OCI-LY7 (cell line): ENCODE results near the gene TPST1. TPM values are rescaled to one million over a fixed set of nuclear protein-coding genes. Genes with fewer than 3 reads are reported as not detected.

ENCODE experiments used
- BruUV-seq: library from RNA; stranded (reverse); fragments of 400-500 nt; replicated peaks from 2 replicates; lab custom pipeline; 2021; lab: Mats Ljungman, UMichigan
- CTCF ChIA-PET: fragments of 300-600 bp; sonication (Branson Sonifier 250); formaldehyde crosslinking; loops from one replicate; lab custom pipeline; 2022; ENCODE audit warnings: antibody characterized with exemption; ENCODE audit not compliant: unreplicated experiment; lab: Charles Lee
- POLR2A ChIA-PET: fragments of 300-600 bp; sonication (Branson Sonifier 250); formaldehyde crosslinking; loops from one replicate; lab custom pipeline; 2022; ENCODE audit warnings: antibody characterized with exemption; lab: Charles Lee
- DNase-seq: peaks from one replicate; pipeline ENCODE4 v3.0.0-alpha.2; 2015; ENCODE audit warnings: low spot score
- H2AFZ ChIP-seq: fragments of 200-600 bp; sonication (generic), shearing (Covaris generic); 2 replicates; pipeline ENCODE4 v1.6.1; 2014; ENCODE audit warnings: mild to moderate bottlenecking, antibody characterized with exemption, low read length, moderate library complexity
- H3K27ac ChIP-seq: fragments of 200-600 bp; sonication (generic); 2 replicates; pipeline ENCODE4 v1.5.1; 2014; ENCODE audit warnings: mixed run types, low read depth, mild to moderate bottlenecking, moderate library complexity, low read length, inconsistent platforms; ENCODE audit not compliant: poor library complexity, severe bottlenecking
- H3K36me3 ChIP-seq: fragments of 200-600 bp; sonication (generic); 2 replicates; pipeline ENCODE4 v1.6.1; 2014; ENCODE audit warnings: mild to moderate bottlenecking, antibody characterized with exemption, low read length, moderate library complexity, mixed read lengths; ENCODE audit not compliant: insufficient read depth
- H3K4me1 ChIP-seq: fragments of 200-600 bp; sonication (generic); 2 replicates; pipeline ENCODE4 v1.5.1; 2014; ENCODE audit warnings: mild to moderate bottlenecking, low read length; ENCODE audit not compliant: insufficient read depth, poor library complexity, severe bottlenecking
- H3K4me2 ChIP-seq: fragments of 200-600 bp; sonication (generic); 2 replicates; pipeline ENCODE4 v1.6.1; 2014; ENCODE audit warnings: mild to moderate bottlenecking, low read length
- H3K4me3 ChIP-seq: fragments of 200-600 bp; sonication (generic); 2 replicates; pipeline ENCODE4 v1.5.1; 2014; ENCODE audit warnings: mild to moderate bottlenecking, low read depth, low read length; ENCODE audit not compliant: poor library complexity, severe bottlenecking
- H3K79me2 ChIP-seq: fragments of 200-600 bp; sonication (generic); 2 replicates; pipeline ENCODE4 v1.6.1; 2016; ENCODE audit warnings: low read depth, mild to moderate bottlenecking, low read length, moderate library complexity, mixed read lengths; ENCODE audit not compliant: insufficient read depth
- H3K9me2 ChIP-seq: fragments of 200-600 bp; sonication (generic); 2 replicates; pipeline ENCODE4 v1.6.1; 2016; ENCODE audit warnings: mild to moderate bottlenecking, low read length, mixed read lengths; ENCODE audit not compliant: insufficient read depth
- H3K9me3 ChIP-seq: fragments of 200-600 bp; sonication (generic); 2 replicates; pipeline ENCODE4 v1.6.1; 2014; ENCODE audit warnings: mild to moderate bottlenecking, mixed run types, low read length, mixed read lengths
- H4K20me1 ChIP-seq: fragments of 200-600 bp; sonication (generic); 2 replicates; pipeline ENCODE4 v1.6.1; 2014; ENCODE audit warnings: mild to moderate bottlenecking, antibody characterized with exemption, low read length, moderate library complexity, mixed read lengths; ENCODE audit not compliant: insufficient read depth
- EZH2phosphoT487 ChIP-seq: fragments of 200-600 bp; sonication (generic); IDR thresholded peaks from 2 replicates; pipeline ENCODE4 v1.6.1; 2018; ENCODE audit warnings: low read depth, borderline replicate concordance, mild to moderate bottlenecking, mixed run types, antibody characterized with exemption, low read length, moderate library complexity, mixed read lengths
- intact Hi-C: fragments of 100-400 bp; cut with micrococcal nuclease; formaldehyde crosslinking; loops from one replicate; pipeline ENCODE4 v1.10.0; 2022; ENCODE audit not compliant: unreplicated experiment
- total RNA-seq, 2 experiments: library from RNA; depleted of rRNA in 1 of 2; stranded (reverse); fragments of >200 nt in 1 of 2; shearing (Covaris generic) in 1 of 2; gene quantifications; 2 replicates each; pipeline ENCODE4 v1.2.3, GENCODE V29; 2014 to 2022
- TF ChIP-seq, protein P1 (sequence below): fragments of 200-600 bp; sonication (generic); conservative IDR thresholded peaks from 2 replicates; pipeline ENCODE4 v1.5.1; 2014; ENCODE audit warnings: mild to moderate bottlenecking, antibody characterized with exemption, low read length, moderate library complexity, mixed read lengths

The TPST1 gene
- total RNA-seq, 2 experiments from 2014 or later: 3.5 to 6.6 TPM

DNA sequence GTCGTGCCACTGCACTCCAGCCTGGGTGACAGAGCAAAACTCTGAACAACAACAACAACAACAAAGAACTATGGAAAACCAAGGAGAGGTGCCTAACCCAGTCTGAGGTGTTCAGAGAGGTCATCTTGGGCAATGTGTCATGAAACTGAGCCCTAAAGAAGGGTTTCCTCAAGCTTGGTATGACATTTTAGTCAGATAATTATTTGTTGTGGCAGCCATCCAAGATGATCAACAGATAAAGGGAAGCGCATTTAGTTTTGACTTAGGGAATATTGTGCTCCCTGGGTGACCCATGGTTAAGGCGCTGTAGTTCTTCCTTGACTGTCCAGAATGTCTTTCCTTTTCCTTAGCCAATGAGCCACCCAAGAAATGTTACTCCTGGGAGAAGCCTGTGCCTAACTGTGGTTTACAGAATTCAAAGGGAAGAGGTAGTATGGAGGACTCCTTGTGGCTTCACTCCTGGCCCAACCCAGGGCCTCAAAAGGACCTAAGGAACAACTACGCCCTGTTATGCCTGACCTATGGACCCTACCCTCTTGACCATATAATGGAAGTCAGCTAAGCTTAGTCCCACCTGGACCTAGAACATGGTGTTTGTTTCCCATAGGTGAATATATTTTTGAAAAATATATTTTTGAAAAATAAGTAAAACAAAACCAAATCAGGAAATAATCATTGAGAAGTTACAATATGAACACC, 42.4 kb downstream of the TPST1 start:
- POLR2A ChIA-PET: interaction anchor here (0.6 to 0.8 kb wide), 2 partner anchors 11 to 13 kb away, joined by 4 to 6 read pairs; no protein-coding TSS in a partner anchor
- no peaks in the 10 kb centered on the region for H3K9me3 ChIP-seq
- no peak overlapping the region for H2AFZ ChIP-seq
- H3K9me2 ChIP-seq: no peaks in the 10 kb centered on the region
- H3K4me1 ChIP-seq: no peaks in the 10 kb centered on the region
- no peaks in the 10 kb centered on the region for H3K36me3 ChIP-seq
- no peaks in the 10 kb centered on the region for H3K79me2 ChIP-seq
- no TSS peak for BruUV-seq
- H4K20me1 ChIP-seq: no peaks in the 10 kb centered on the region
- H3K4me2 ChIP-seq: no peak overlapping the region
- no peak overlapping the region for H3K4me3 ChIP-seq
- DNase-seq: no peak
- CTCF ChIA-PET: no interaction called here
- TF ChIP-seq, protein P1, sequence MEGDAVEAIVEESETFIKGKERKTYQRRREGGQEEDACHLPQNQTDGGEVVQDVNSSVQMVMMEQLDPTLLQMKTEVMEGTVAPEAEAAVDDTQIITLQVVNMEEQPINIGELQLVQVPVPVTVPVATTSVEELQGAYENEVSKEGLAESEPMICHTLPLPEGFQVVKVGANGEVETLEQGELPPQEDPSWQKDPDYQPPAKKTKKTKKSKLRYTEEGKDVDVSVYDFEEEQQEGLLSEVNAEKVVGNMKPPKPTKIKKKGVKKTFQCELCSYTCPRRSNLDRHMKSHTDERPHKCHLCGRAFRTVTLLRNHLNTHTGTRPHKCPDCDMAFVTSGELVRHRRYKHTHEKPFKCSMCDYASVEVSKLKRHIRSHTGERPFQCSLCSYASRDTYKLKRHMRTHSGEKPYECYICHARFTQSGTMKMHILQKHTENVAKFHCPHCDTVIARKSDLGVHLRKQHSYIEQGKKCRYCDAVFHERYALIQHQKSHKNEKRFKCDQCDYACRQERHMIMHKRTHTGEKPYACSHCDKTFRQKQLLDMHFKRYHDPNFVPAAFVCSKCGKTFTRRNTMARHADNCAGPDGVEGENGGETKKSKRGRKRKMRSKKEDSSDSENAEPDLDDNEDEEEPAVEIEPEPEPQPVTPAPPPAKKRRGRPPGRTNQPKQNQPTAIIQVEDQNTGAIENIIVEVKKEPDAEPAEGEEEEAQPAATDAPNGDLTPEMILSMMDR: no peak
- TF ChIP-seq EZH2phosphoT487: no peak
- no peak overlapping the region for H3K27ac ChIP-seq
- intact Hi-C loops: no loop called here

GRCh38 chr7:66250711-66251110, 45.6 kb downstream of the TPST1 start:
- TF ChIP-seq, protein P1: no peak
- no peak for TF ChIP-seq EZH2phosphoT487
- Histone ChIP-seq H3K36me3 (no peaks in the 10 kb centered on the region), H3K27ac (no peak overlapping the region), H3K79me2 (no peaks in the 10 kb centered on the region), H2AFZ (no peak overlapping the region), H3K9me2 (no peaks in the 10 kb centered on the region), H4K20me1 (no peaks in the 10 kb centered on the region), H3K9me3 (no peaks in the 10 kb centered on the region), H3K4me1 (no peaks in the 10 kb centered on the region), H3K4me2 (no peak overlapping the region), H3K4me3 (no peak overlapping the region)
- DNase-seq: no peak
- ChIA-PET CTCF (no interaction called here), POLR2A (no interaction called here)
- intact Hi-C loops: no loop called here
- no TSS peak for BruUV-seq

GRCh38 chr7:66255534-66256100, 50.5 kb downstream of the TPST1 start:
- no peaks in the 10 kb centered on the region for H3K9me2 ChIP-seq
- no peak for DNase-seq
- H3K27ac ChIP-seq: no peak overlapping the region
- ChIA-PET POLR2A (no interaction called here), CTCF (no interaction called here)
- H3K79me2 ChIP-seq: no peaks in the 10 kb centered on the region
- no peaks in the 10 kb centered on the region for H3K9me3 ChIP-seq
- H3K36me3 ChIP-seq: no peaks in the 10 kb centered on the region
- no peak overlapping the region for H2AFZ ChIP-seq
- no peaks in the 10 kb centered on the region for H3K4me1 ChIP-seq
- no peak overlapping the region for H3K4me2 ChIP-seq
- H4K20me1 ChIP-seq: no peaks in the 10 kb centered on the region
- no TSS peak for BruUV-seq
- TF ChIP-seq EZH2phosphoT487: no peak
- TF ChIP-seq, protein P1: no peak
- intact Hi-C loops: no loop called here
- H3K4me3 ChIP-seq: no peak overlapping the region
